ENCODE results near the gene ARNT2. TPM values are rescaled to one million over a fixed set of nuclear protein-coding genes. Genes with fewer than 3 reads are reported as not detected.

Gene ARNT2
- total RNA-seq, 2 experiments from 2014 or later: not detected

DNA sequence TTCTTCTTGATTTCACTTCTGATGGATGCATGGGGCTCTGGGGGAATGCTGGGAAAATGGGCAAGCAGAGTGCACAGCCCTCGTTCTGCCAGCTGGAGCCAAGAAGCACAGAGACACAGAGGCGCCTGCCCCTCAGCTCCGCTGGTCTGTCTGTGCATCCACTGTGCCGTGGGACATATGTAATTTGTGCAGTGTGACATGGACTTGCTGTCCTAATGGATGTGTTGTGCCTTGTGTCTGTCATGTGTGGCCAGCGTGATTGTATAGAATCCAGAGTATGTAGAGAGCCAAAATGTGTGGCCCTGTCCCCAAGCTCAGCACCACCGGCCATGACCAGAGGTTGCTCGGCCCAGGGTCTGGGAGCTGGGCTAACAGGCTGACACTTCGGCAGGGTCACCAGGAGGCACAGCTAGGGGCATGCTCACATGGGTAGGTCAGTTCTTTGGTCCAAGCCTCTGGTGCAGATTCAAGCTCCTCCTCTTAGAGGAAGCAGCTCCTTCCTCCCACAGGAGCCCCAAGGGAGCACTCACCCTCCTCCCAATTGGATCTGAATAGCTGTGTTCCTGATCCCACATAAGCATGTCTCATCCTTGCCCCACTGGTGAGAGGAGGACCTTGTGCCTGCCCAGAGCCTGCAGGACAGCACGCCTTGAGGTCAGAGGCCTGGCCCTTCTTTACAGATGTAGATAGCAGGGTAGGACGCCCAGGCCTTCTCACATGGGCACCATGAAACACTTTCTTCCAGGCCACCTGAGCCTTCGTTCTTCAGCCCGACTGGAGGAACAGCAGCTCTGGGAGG, 190.1 kb downstream of the ARNT2 start:
- peaks cover 4% of the 10 kb centered on the region; the same call in 1 of the 2 replicates for H4K20me1 ChIP-seq (ENCODE audit: insufficient read depth, low read length)
- no peak for DNase-seq (ENCODE audit: low spot score)
- no peaks in the 10 kb centered on the region for H3K9me3 ChIP-seq (ENCODE audit: low read length)
- no TSS peak for BruUV-seq (replicated peaks)
- no peak overlapping the region for H3K4me2 ChIP-seq (ENCODE audit: low read length)
- TF ChIP-seq, protein P1, sequence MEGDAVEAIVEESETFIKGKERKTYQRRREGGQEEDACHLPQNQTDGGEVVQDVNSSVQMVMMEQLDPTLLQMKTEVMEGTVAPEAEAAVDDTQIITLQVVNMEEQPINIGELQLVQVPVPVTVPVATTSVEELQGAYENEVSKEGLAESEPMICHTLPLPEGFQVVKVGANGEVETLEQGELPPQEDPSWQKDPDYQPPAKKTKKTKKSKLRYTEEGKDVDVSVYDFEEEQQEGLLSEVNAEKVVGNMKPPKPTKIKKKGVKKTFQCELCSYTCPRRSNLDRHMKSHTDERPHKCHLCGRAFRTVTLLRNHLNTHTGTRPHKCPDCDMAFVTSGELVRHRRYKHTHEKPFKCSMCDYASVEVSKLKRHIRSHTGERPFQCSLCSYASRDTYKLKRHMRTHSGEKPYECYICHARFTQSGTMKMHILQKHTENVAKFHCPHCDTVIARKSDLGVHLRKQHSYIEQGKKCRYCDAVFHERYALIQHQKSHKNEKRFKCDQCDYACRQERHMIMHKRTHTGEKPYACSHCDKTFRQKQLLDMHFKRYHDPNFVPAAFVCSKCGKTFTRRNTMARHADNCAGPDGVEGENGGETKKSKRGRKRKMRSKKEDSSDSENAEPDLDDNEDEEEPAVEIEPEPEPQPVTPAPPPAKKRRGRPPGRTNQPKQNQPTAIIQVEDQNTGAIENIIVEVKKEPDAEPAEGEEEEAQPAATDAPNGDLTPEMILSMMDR (conservative IDR thresholded peaks at IDR 0.05; ENCODE audit: low read length): no peak
- no peak for TF ChIP-seq EZH2phosphoT487 (IDR thresholded peaks at IDR 0.05; ENCODE audit: borderline replicate concordance, low read depth, low read length)
- no peak overlapping the region for H3K27ac ChIP-seq (ENCODE audit: low read depth, low read length, poor library complexity, severe bottlenecking)
- H2AFZ ChIP-seq (ENCODE audit: low read length): no peak overlapping the region
- no peaks in the 10 kb centered on the region for H3K79me2 ChIP-seq (ENCODE audit: insufficient read depth, low read depth, low read length)
- POLR2A ChIA-PET: no interaction called here
- no peaks in the 10 kb centered on the region for H3K36me3 ChIP-seq (ENCODE audit: insufficient read depth, low read length)
- no peaks in the 10 kb centered on the region for H3K9me2 ChIP-seq (ENCODE audit: insufficient read depth, low read length)
- intact Hi-C loops (cut with micrococcal nuclease; ENCODE audit: unreplicated experiment): no loop called here
- H3K4me1 ChIP-seq (ENCODE audit: insufficient read depth, low read length, poor library complexity, severe bottlenecking): no peaks in the 10 kb centered on the region
- CTCF ChIA-PET (ENCODE audit: unreplicated experiment): no interaction called here
- no peak overlapping the region for H3K4me3 ChIP-seq (ENCODE audit: low read depth, low read length, poor library complexity, severe bottlenecking)

DNA sequence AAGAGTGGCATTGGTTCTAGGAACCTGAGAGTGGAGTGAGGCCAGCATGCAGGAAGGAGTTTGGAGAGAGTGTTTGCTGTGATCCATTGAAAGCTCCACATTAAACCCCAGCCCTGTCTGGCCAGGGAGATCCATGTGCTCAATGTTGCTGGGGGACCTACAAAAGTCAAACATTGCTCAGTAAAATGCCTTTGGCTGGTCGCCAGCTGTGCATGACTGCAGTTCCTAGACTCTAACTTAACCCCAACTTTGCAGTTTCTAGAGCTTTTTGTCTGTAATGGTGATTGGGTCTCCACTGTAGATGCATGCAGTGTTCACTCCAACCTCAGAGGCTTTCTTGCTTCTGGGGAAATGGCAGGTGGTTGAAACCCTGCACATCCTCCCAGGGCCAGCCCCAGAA, 191.2 kb downstream of the ARNT2 start:
- no peaks in the 10 kb centered on the region for H3K4me1 ChIP-seq (ENCODE audit: insufficient read depth, low read length, poor library complexity, severe bottlenecking)
- ChIA-PET CTCF (ENCODE audit: unreplicated experiment) (no interaction called here), POLR2A (no interaction called here)
- DNase-seq (ENCODE audit: low spot score): no peak
- no peaks in the 10 kb centered on the region for H3K9me3 ChIP-seq (ENCODE audit: low read length)
- peaks cover 4% of the 10 kb centered on the region; the same call in 1 of the 2 replicates for H4K20me1 ChIP-seq (ENCODE audit: insufficient read depth, low read length)
- no peak overlapping the region for H3K4me3 ChIP-seq (ENCODE audit: low read depth, low read length, poor library complexity, severe bottlenecking)
- no TSS peak for BruUV-seq (replicated peaks)
- no peaks in the 10 kb centered on the region for H3K79me2 ChIP-seq (ENCODE audit: insufficient read depth, low read depth, low read length)
- H2AFZ ChIP-seq (ENCODE audit: low read length): no peak overlapping the region
- no peaks in the 10 kb centered on the region for H3K36me3 ChIP-seq (ENCODE audit: insufficient read depth, low read length)
- TF ChIP-seq EZH2phosphoT487 (IDR thresholded peaks at IDR 0.05; ENCODE audit: borderline replicate concordance, low read depth, low read length): no peak
- TF ChIP-seq, protein P1 (conservative IDR thresholded peaks at IDR 0.05; ENCODE audit: low read length): no peak
- H3K9me2 ChIP-seq (ENCODE audit: insufficient read depth, low read length): no peaks in the 10 kb centered on the region
- H3K4me2 ChIP-seq (ENCODE audit: low read length): no peak overlapping the region
- intact Hi-C loops (cut with micrococcal nuclease; ENCODE audit: unreplicated experiment): no loop called here
- no peak overlapping the region for H3K27ac ChIP-seq (ENCODE audit: low read depth, low read length, poor library complexity, severe bottlenecking)

DNA sequence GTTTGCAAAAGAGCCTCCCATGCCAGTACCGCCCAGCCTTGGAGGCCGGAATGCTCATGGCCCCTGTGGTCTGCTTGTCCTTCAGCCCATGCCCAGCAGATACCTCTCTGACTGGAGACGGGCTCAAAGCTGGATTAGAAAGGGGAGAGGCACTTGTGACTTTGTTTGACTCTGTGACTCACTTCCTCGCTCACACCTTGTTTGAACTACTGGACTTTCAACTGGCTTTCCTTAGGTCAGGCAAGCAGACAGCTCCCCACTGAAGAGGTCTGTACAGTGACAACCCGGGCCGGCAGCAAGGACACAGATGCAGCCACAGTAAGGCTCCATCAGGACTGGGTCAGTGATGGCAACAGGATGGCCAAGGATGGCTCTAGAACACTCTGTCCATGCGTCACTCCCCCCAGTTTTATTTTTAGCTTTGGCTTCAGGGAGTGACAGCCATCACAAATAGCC, 192.4 kb downstream of the ARNT2 start:
- no peak overlapping the region for H2AFZ ChIP-seq (ENCODE audit: low read length)

More for the DNA sequence above, 192.4 kb downstream of the ARNT2 start:
- no peak for DNase-seq (ENCODE audit: low spot score)
- BruUV-seq (replicated peaks): no TSS peak
- TF ChIP-seq, protein P1 (conservative IDR thresholded peaks at IDR 0.05; ENCODE audit: low read length): no peak
- no peak for TF ChIP-seq EZH2phosphoT487 (IDR thresholded peaks at IDR 0.05; ENCODE audit: borderline replicate concordance, low read depth, low read length)
- no peak overlapping the region for H3K4me2 ChIP-seq (ENCODE audit: low read length)
- no peaks in the 10 kb centered on the region for H3K9me2 ChIP-seq (ENCODE audit: insufficient read depth, low read length)
- no peak overlapping the region for H3K27ac ChIP-seq (ENCODE audit: low read depth, low read length, poor library complexity, severe bottlenecking)
- no peaks in the 10 kb centered on the region for H3K9me3 ChIP-seq (ENCODE audit: low read length)
- H3K36me3 ChIP-seq (ENCODE audit: insufficient read depth, low read length): no peaks in the 10 kb centered on the region
- peaks cover 4% of the 10 kb centered on the region; the same call in 1 of the 2 replicates for H4K20me1 ChIP-seq (ENCODE audit: insufficient read depth, low read length)
- H3K4me3 ChIP-seq (ENCODE audit: low read depth, low read length, poor library complexity, severe bottlenecking): no peak overlapping the region
- POLR2A ChIA-PET: no interaction called here
- CTCF ChIA-PET (ENCODE audit: unreplicated experiment): no interaction called here
- H3K4me1 ChIP-seq (ENCODE audit: insufficient read depth, low read length, poor library complexity, severe bottlenecking): no peaks in the 10 kb centered on the region
- intact Hi-C loops (cut with micrococcal nuclease; ENCODE audit: unreplicated experiment): no loop called here
- no peaks in the 10 kb centered on the region for H3K79me2 ChIP-seq (ENCODE audit: insufficient read depth, low read depth, low read length)

All from OCI-LY7 (cell line).